Measurements from ENCODE around the gene GATA6.

Gene GATA6

DNA sequence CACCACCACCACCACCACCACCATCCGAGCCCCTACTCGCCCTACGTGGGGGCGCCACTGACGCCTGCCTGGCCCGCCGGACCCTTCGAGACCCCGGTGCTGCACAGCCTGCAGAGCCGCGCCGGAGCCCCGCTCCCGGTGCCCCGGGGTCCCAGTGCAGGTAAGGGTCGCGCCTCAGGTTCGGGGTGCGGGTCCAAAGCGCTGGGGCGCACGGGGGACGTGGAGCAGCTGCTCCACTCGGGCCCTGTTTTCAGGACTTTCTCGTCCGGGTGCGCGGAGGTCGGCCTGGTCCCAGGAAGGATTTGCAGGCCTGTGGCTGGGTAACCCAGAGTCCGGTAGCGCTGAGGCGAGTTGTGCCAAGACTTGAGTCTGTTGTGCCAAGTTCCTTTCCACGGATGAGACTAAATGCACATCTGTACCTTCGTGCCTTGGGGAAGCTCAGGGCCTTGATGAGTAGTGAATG lies 2.8 kb downstream of the GATA6 start:
- Mint-ChIP-seq H3K36me3 (ENCODE audit: low read depth) (peaks cover 2% of the 10 kb centered on the region), H3K4me3 (no peak overlapping the region), H3K9me3 (no peaks in the 10 kb centered on the region), H3K4me1 (peaks cover 14% of the 10 kb centered on the region), H3K27me3 (peaks cover 72% of the 10 kb centered on the region), H3K27ac (no peak overlapping the region)
- no peak for DNase-seq
- no peak for ATAC-seq

GRCh38 chr18:22172594-22173049 lies 3.2 kb downstream of the GATA6 start:
- H3K4me1 Mint-ChIP-seq, result peaks cover 12% of the 10 kb centered on the region
- H3K9me3 Mint-ChIP-seq, result no peaks in the 10 kb centered on the region
- H3K27me3 Mint-ChIP-seq, result peaks cover 72% of the 10 kb centered on the region
- no peak overlapping the region for H3K27ac Mint-ChIP-seq
- no peak overlapping the region for H3K4me3 Mint-ChIP-seq
- DNase-seq, result no peak
- ATAC-seq, result no peak
- peaks cover 2% of the 10 kb centered on the region for H3K36me3 Mint-ChIP-seq (ENCODE audit: low read depth)

DNA sequence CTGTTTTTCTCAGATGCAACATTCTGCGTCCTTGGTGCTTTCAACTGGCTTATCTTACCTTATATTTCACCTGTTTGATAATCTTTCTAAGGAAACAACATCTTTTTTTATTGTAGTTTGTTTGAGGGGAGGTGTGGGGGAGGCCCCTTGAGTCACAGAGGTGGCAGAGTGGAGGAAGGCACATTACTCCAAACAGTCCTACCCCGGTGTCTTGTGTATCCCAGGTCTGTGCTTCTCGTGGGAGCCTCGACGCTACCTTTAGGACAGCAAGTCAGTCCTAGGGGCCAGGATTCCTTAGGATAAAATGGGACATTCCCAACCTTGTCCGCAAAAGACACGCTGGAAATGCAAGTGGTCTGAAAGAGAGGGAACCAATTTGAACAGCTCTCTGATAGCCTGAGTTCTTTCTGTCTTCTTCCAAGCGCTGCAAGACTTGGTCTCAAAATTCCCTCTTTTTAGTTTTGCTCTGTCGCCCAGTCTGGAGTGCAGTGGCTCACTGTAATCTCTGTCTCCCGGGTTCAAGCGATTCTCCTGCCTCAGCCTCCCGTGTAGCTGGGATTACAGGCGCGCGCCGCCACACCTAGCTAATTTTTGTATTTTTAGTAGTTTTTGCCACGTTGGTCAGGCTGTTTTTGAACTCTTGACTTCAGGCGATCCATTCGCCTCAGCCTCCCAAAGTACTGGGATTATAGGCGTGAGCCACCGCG lies 4.0 kb downstream of the GATA6 start:
- Mint-ChIP-seq H3K27ac (no peak overlapping the region), H3K36me3 (ENCODE audit: low read depth) (peaks cover 2% of the 10 kb centered on the region), H3K27me3 (peaks cover 69% of the 10 kb centered on the region), H3K4me3 (no peak overlapping the region), H3K9me3 (no peaks in the 10 kb centered on the region), H3K4me1 (peaks cover 9% of the 10 kb centered on the region)
- DNase-seq (no peak), ATAC-seq (no peak)

- DNase-seq (no peak), ATAC-seq (no peak)
- H3K36me3 Mint-ChIP-seq (ENCODE audit: low read depth), result peaks cover 2% of the 10 kb centered on the region
- peaks cover 65% of the 10 kb centered on the region for H3K27me3 Mint-ChIP-seq
- H3K4me3 Mint-ChIP-seq, result no peak overlapping the region
- H3K27ac Mint-ChIP-seq, result no peak overlapping the region
- H3K4me1 Mint-ChIP-seq, result peaks cover 6% of the 10 kb centered on the region
- no peaks in the 10 kb centered on the region for H3K9me3 Mint-ChIP-seq
These were observed 4.5 kb downstream of the GATA6 start for GRCh38 chr18:22173928-22174301.

DNA sequence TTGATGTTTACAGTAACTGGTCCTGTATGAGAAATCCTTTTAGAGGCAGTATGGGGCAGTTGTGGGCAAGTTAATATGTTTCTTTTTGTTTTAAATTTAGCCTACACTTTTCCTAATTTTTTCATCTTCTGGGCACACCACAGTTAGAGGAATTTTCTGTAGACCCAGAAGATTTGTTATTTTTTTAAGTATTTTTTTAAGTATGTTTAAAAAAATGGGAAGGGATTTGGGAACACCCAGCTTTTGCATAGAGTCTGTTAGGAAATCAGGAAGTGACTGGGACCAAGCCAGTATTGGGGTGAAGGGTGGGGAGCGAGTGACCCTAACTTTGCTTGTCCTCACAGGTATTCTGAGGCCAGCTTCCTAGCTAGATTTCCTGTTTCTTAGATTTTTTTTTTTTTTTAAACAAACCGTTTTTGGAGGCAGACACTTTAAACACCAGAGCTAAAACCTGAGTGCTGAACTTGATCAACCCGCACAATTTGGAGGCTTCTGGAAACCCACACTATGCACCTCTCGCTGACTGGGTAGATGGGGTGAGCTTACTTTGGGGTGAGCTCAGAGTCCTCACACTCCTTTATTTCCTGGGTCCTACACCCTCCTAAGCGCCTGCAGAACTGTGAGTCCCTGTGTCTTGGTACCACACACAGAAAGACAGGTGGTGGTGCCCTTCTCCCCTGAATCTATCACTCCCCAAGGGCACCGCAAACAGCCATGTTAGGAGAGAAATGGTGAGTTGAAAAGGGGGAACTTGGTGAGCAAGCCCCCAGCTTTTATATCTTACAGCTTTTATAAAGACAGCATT lies 5.2 kb downstream of the GATA6 start:
- DNase-seq, result no peak
- Mint-ChIP-seq H3K9me3 (no peaks in the 10 kb centered on the region), H3K27me3 (peaks cover 61% of the 10 kb centered on the region), H3K36me3 (ENCODE audit: low read depth) (peaks cover 2% of the 10 kb centered on the region), H3K4me1 (peaks cover 6% of the 10 kb centered on the region), H3K27ac (no peak overlapping the region), H3K4me3 (no peak overlapping the region)
- ATAC-seq, result no peak

GRCh38 chr18:22175346-22175745 lies 6.0 kb downstream of the GATA6 start:
- peaks cover 2% of the 10 kb centered on the region for H3K4me1 Mint-ChIP-seq
- DNase-seq (no peak), ATAC-seq (no peak)
- H3K4me3 Mint-ChIP-seq, result no peak overlapping the region
- H3K36me3 Mint-ChIP-seq (ENCODE audit: low read depth), result peaks cover 2% of the 10 kb centered on the region
- peaks cover 54% of the 10 kb centered on the region for H3K27me3 Mint-ChIP-seq
- no peak overlapping the region for H3K27ac Mint-ChIP-seq
- no peaks in the 10 kb centered on the region for H3K9me3 Mint-ChIP-seq

DNA sequence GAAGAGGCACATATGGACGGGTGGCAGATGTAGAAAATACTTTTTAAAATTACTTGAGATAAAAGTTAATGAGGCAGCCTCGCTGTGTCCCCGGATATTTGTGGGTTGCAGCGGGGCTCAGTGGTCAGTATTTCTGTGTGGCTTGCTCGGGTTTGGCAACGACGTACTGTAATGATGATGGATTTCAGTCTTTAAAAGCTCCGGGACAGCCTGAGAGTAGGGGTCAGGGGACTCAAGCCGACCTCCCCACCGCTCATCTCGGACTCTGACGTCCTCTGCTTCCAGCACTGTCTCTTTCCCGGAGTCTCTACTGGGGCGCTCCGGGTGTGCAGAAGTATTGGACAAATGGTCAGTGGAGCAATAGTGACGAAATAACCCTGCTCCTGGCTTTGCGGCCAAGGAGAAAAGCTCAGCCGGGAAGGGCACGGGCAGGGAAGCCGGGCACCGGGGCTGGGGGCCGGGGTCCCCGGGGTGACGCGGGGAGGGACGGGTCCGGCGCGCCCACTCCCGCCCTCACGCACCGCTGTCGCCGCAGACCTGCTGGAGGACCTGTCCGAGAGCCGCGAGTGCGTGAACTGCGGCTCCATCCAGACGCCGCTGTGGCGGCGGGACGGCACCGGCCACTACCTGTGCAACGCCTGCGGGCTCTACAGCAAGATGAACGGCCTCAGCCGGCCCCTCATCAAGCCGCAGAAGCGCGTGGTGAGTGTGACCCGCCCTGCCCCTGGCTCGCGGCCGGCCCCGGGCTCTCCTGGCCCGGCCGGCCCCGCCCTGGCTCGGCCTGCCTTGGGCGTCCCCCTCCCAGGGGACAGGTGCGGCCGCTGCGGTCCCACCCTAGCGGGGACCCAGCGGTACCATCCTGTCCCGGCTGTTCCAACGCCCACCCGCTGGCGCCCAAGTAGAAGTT lies 7.3 kb downstream of the GATA6 start:
- H3K4me1 Mint-ChIP-seq, result no peaks in the 10 kb centered on the region
- ATAC-seq, result no peak
- no peak overlapping the region for H3K4me3 Mint-ChIP-seq
- no peak overlapping the region for H3K27ac Mint-ChIP-seq
- H3K9me3 Mint-ChIP-seq, result no peaks in the 10 kb centered on the region
- no peak for DNase-seq
- peaks cover 2% of the 10 kb centered on the region for H3K36me3 Mint-ChIP-seq (ENCODE audit: low read depth)
- peaks cover 48% of the 10 kb centered on the region for H3K27me3 Mint-ChIP-seq

DNA sequence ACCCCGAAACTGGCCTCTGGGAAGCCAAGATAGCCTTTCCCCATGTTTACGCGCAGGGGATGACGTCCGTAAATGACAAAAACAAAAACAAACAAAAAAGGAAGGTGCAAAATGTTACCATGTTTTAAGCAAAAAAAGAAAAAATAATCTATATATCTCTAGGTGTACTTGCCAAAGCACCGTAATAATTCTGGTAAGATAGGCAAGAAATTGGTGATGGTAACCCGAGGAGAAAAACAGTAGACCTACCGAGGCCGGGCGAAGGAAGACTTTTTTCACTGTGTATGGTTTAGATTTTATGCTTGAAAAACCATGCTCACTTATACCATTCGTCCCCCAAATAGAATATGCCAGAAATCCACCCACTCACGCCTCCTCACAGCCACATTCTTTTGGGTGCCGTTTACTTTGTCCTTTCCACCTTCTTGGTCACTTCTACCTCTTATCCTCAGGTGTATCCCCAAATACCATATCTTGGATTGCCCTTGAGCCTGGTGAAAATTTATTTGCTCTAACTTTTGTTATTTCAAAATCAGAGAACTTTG lies 8.0 kb downstream of the GATA6 start:
- DNase-seq (no peak), ATAC-seq (no peak)

GRCh38 chr18:22179174-22179573 lies 9.8 kb downstream of the GATA6 start:
- Mint-ChIP-seq H3K36me3 (ENCODE audit: low read depth) (peaks cover 2% of the 10 kb centered on the region), H3K4me1 (no peaks in the 10 kb centered on the region), H3K27ac (no peak overlapping the region), H3K27me3 (peaks cover 30% of the 10 kb centered on the region), H3K9me3 (no peaks in the 10 kb centered on the region), H3K4me3 (no peak overlapping the region)
- DNase-seq, result no peak
- no peak for ATAC-seq

More for the DNA sequence above, 8.0 kb downstream of the GATA6 start:
- no peak overlapping the region for H3K4me3 Mint-ChIP-seq
- peaks cover 2% of the 10 kb centered on the region for H3K36me3 Mint-ChIP-seq (ENCODE audit: low read depth)
- H3K4me1 Mint-ChIP-seq, result no peaks in the 10 kb centered on the region
- no peaks in the 10 kb centered on the region for H3K9me3 Mint-ChIP-seq
- no peak overlapping the region for H3K27ac Mint-ChIP-seq
- H3K27me3 Mint-ChIP-seq, result peaks cover 45% of the 10 kb centered on the region

- Mint-ChIP-seq H3K4me1 (no peaks in the 10 kb centered on the region), H3K27ac (no peak overlapping the region), H3K9me3 (no peaks in the 10 kb centered on the region), H3K36me3 (ENCODE audit: low read depth) (peaks cover 2% of the 10 kb centered on the region), H3K4me3 (no peak overlapping the region), H3K27me3 (peaks cover 25% of the 10 kb centered on the region)
- DNase-seq (no peak), ATAC-seq (no peak)
These were observed 10.2 kb downstream of the GATA6 start for GRCh38 chr18:22179631-22180030.

- DNase-seq (no peak), ATAC-seq (no peak)
- peaks cover 15% of the 10 kb centered on the region for H3K27me3 Mint-ChIP-seq
- H3K4me1 Mint-ChIP-seq, result no peaks in the 10 kb centered on the region
- no peak overlapping the region for H3K27ac Mint-ChIP-seq
- no peak overlapping the region for H3K4me3 Mint-ChIP-seq
- H3K9me3 Mint-ChIP-seq, result no peaks in the 10 kb centered on the region
- H3K36me3 Mint-ChIP-seq (ENCODE audit: low read depth), result peaks cover 2% of the 10 kb centered on the region
These were observed 11.3 kb downstream of the GATA6 start for GRCh38 chr18:22180722-22181121.

DNA sequence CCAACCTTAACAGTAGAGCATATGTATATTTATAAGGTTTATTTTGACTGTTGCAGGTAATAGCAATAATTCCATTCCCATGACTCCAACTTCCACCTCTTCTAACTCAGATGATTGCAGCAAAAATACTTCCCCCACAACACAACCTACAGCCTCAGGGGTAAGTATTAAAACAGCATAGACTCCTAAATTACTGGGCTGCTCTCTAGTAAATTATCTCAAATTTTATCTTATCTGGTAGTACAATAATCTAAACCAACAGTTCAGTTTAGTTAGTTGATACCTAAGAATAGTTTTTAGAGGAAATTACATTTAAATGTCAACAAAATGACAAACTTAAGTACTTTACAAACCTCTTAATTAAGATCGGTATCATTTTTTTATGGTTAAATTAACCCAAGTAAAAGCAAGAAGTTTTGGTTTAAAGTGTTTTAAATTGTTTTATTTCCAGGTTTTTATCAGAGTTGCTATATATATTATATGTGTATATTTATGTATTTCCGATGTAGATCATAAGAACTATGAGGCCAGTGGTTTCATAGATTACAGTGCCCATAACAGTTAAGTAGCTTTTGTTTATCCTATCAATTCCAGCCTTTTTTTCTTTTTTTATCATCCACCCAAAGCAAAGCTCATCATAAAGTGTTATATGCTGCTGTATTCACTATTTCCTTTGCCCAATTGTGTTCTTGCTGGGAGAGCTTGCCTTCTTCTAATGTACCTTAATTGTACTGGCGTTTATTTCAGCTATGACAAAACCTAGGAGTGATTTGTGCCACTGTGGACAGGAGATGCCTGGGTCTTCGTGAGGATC lies 13.7 kb downstream of the GATA6 start:
- Mint-ChIP-seq H3K9me3 (no peaks in the 10 kb centered on the region), H3K36me3 (ENCODE audit: low read depth) (no peaks in the 10 kb centered on the region), H3K27ac (no peak overlapping the region), H3K4me3 (no peak overlapping the region), H3K27me3 (peaks cover 2% of the 10 kb centered on the region), H3K4me1 (no peaks in the 10 kb centered on the region)
- ATAC-seq (no peak), DNase-seq (no peak)

DNA sequence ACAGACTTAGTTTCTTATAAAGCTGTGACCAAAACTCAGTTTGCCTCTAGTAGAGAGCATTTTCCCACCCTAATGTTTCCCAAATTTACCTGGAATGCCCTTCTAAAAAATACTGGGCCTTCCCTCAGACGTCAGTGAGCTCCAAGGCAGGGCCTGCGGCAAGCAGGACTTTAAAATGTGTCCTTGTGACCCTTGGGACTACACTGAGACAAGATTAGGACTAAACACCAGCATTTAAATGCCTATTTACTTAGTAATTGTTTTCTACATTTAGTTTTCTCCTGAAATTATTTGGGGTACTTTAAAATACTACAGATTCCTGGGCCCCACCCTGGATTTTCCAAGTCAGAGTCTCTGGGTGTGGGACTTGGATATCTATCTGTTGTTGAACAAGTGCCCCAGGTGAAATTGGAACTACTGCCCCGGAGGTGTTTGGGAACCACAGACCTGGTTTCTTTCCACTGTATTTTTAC lies 14.3 kb downstream of the GATA6 start:
- H3K4me1 Mint-ChIP-seq, result no peaks in the 10 kb centered on the region
- H3K36me3 Mint-ChIP-seq (ENCODE audit: low read depth), result no peaks in the 10 kb centered on the region
- peaks cover 2% of the 10 kb centered on the region for H3K27me3 Mint-ChIP-seq
- H3K27ac Mint-ChIP-seq, result no peak overlapping the region
- H3K9me3 Mint-ChIP-seq, result no peaks in the 10 kb centered on the region
- DNase-seq (no peak), ATAC-seq (no peak)
- H3K4me3 Mint-ChIP-seq, result no peak overlapping the region

Data from activated naive CD8-positive, alpha-beta T cell treated with anti-CD3 and anti-CD28 coated beads, Interleukin-2, amount 50 U/mL, for 24 hours (primary cell).